Stimulated activated CD4-positive, alpha-beta T cell treated with anti-CD3 and anti-CD28 coated beads, Interleukin-15, amount 100 ng/mL, for 24 hours (primary cell): Measurements from ENCODE around the gene PRSS36.
"Not testable (repeated sequence)": the region's sequence is repeated elsewhere in the genome, so short reads cannot be mapped to it uniquely, and the experiment has no call there.

Experiments used
- DNase-seq: peaks from one replicate; pipeline ENCODE4 v3.0.0-alpha.2; 2020

PRSS36 gene

GRCh38 chr16:31149894-31150890 is at the start of gene PRSS36:
PRSS36 (minus strand) TSS chr16:31150066; CDS start chr16:31150035, 31 bp downstream.
- DNase-seq: no peak

- DNase-seq: no peak
Measured at GRCh38 chr16:31199430-31200041, 49.7 kb upstream of the PRSS36 start.

GRCh38 chr16:31198207-31198882 is 48.5 kb upstream of the PRSS36 start:
- DNase-seq: no peak

GRCh38 chr16:31196324-31197088 is 46.6 kb upstream of the PRSS36 start:
- DNase-seq: no peak

GRCh38 chr16:31195861-31196260 is 46.0 kb upstream of the PRSS36 start:
- not testable (repeated sequence) for DNase-seq

GRCh38 chr16:31194898-31195297 is 45.0 kb upstream of the PRSS36 start:
- DNase-seq: no peak

- DNase-seq: no peak
Measured at GRCh38 chr16:31193874-31194273, 44.0 kb upstream of the PRSS36 start.

GRCh38 chr16:31192856-31193642 is 43.2 kb upstream of the PRSS36 start:
- no peak for DNase-seq

- DNase-seq: no peak
Measured at GRCh38 chr16:31191697-31192428, 42.0 kb upstream of the PRSS36 start.

GRCh38 chr16:31190818-31191444 is 41.1 kb upstream of the PRSS36 start:
- no peak for DNase-seq

- no peak for DNase-seq
Measured at GRCh38 chr16:31190061-31190460, 40.2 kb upstream of the PRSS36 start.

GRCh38 chr16:31189412-31189778 is 39.5 kb upstream of the PRSS36 start:
- no peak for DNase-seq

GRCh38 chr16:31188450-31189411 is 38.9 kb upstream of the PRSS36 start:
- DNase-seq: no peak

GRCh38 chr16:31187808-31188189 is 37.9 kb upstream of the PRSS36 start:
- DNase-seq: no peak

GRCh38 chr16:31186930-31187807 is 37.3 kb upstream of the PRSS36 start:
- DNase-seq: no peak

- DNase-seq: no peak
Measured at GRCh38 chr16:31186176-31186575, 36.3 kb upstream of the PRSS36 start.

GRCh38 chr16:31185339-31185738 is 35.5 kb upstream of the PRSS36 start:
- no peak for DNase-seq

- DNase-seq: no peak
Measured at GRCh38 chr16:31184888-31185287, 35.0 kb upstream of the PRSS36 start.
